GM12878 (cell line): ENCODE results near the gene CHIT1. TPM values are rescaled to one million over a fixed set of nuclear protein-coding genes. Genes with fewer than 3 reads are reported as not detected.
A peak's percentile ranks its signal among the peaks of the same experiment; 100 is the strongest.

Source experiments
- ATAC-seq: fragments of 200-7000 bp; cut with Tn5 transposase; 3 replicates; pipeline ENCODE4 v1.9.1; 2020; ENCODE audit warnings: mild to moderate bottlenecking, moderate library complexity
- BruUV-seq: library from RNA; stranded (reverse); fragments of 400-500 nt; replicated peaks from 2 replicates; lab custom pipeline; 2021; lab: Mats Ljungman, UMichigan
- CTCF ChIA-PET: fragments of 300-600 bp; sonication (Branson Sonifier 250); formaldehyde crosslinking; extraction: SDS; loops from one replicate; lab custom pipeline; 2021; ENCODE audit warnings: inconsistent platforms; lab: Yijun Ruan, JAX
- POLR2A ChIA-PET: fragments of 350-600 bp; formaldehyde crosslinking; extraction: SDS; loops from one replicate; lab custom pipeline; 2021; ENCODE audit warnings: inconsistent platforms; lab: Charles Lee
- RAD21 ChIA-PET: fragments of 300-600 bp; sonication (Branson Sonifier 250); formaldehyde crosslinking; loops from one replicate; lab custom pipeline; 2023; ENCODE audit warnings: antibody characterized with exemption; ENCODE audit not compliant: unreplicated experiment; lab: Charles Lee
- SMC1A ChIA-PET: fragments of 300-600 bp; sonication (Branson Sonifier 250); formaldehyde crosslinking; loops from one replicate; lab custom pipeline; 2023; ENCODE audit not compliant: unreplicated experiment, uncharacterized antibody; lab: Charles Lee
- DNase-seq: peaks from one replicate; pipeline ENCODE4 v3.0.0-alpha.2; 2011; ENCODE audit warnings: low read depth, low spot score
- FAIRE-seq: peaks from 3 replicates; lab custom pipeline; 2011; peaks lifted over from hg19 to GRCh38; lab: Jason Lieb, UNC
- H2AFZ ChIP-seq: 2 replicates; pipeline ENCODE4 v1.6.0; 2011; ENCODE audit warnings: low read depth, low read length, control low read depth; ENCODE audit not compliant: control insufficient read depth
- H3K27ac ChIP-seq: 2 replicates; pipeline ENCODE4 v1.5.1; 2011; ENCODE audit warnings: control low read depth; ENCODE audit not compliant: control insufficient read depth, insufficient read depth
- H3K27me3 ChIP-seq, 2 experiments: replicated peaks in 1 of 2; 2 replicates each; pipeline versions ENCODE4 v1.6.0 to v1.6.1; 2011; ENCODE audit warnings: low read length in 1 of 2; ENCODE audit not compliant: control insufficient read depth in 2 of 2, insufficient read depth in 2 of 2
- H3K36me3 ChIP-seq, 2 experiments: 2 replicates each; pipeline ENCODE4 v1.5.1; 2011; ENCODE audit warnings: low read length in 1 of 2; ENCODE audit not compliant: control insufficient read depth in 2 of 2, insufficient read depth in 2 of 2
- H3K4me1 ChIP-seq: 2 replicates; pipeline ENCODE4 v1.6.1; 2011; ENCODE audit warnings: mild to moderate bottlenecking, low read length, moderate library complexity, mixed read lengths; ENCODE audit not compliant: control insufficient read depth, insufficient read depth
- H3K4me2 ChIP-seq: 2 replicates; pipeline ENCODE4 v1.6.0; 2011; ENCODE audit warnings: control low read depth; ENCODE audit not compliant: control insufficient read depth, insufficient read depth
- H3K4me3 ChIP-seq: fragments of 200-600 bp; sonication (generic); 2 replicates; pipeline ENCODE4 v1.5.1; 2016
- H3K79me2 ChIP-seq: 2 replicates; pipeline ENCODE4 v1.6.0; 2011; ENCODE audit warnings: low read length; ENCODE audit not compliant: control insufficient read depth, insufficient read depth
- H3K9ac ChIP-seq: 2 replicates; pipeline ENCODE4 v1.8.0; 2011; ENCODE audit warnings: low read length, control low read depth, mixed read lengths; ENCODE audit not compliant: control insufficient read depth, insufficient read depth
- H3K9me3 ChIP-seq: replicated peaks from 3 replicates; pipeline ENCODE4 v1.5.1; 2011; ENCODE audit warnings: mild to moderate bottlenecking, low read length; ENCODE audit not compliant: control insufficient read depth, insufficient read depth
- H4K20me1 ChIP-seq: 2 replicates; pipeline ENCODE4 v1.6.0; 2011; ENCODE audit not compliant: control insufficient read depth, insufficient read depth
- RAD21 ChIP-seq: IDR thresholded peaks from 2 replicates; pipeline ENCODE4 v1.6.1; 2011; ENCODE audit warnings: mild to moderate bottlenecking, low read depth, low read length, moderate library complexity; ENCODE audit not compliant: insufficient read depth
- SIX5 ChIP-seq: IDR thresholded peaks from 2 replicates; pipeline ENCODE4 v1.6.1; 2011; ENCODE audit warnings: mild to moderate bottlenecking, low read depth, low read length, moderate library complexity; ENCODE audit not compliant: severe bottlenecking
- SMARCA5 ChIP-seq: fragments of 450-650 bp; IDR thresholded peaks from 2 replicates; pipeline ENCODE4 v1.6.1; 2017; ENCODE audit warnings: mild to moderate bottlenecking
- WGBS: methylation state at CpG from one replicate; pipeline ENCODE4 v1.1.6; 2016; ENCODE audit warnings: low lambda C conversion rate; ENCODE audit not compliant: insufficient replicate concordance, insufficient coverage; ENCODE audit errors: missing lambda C conversion rate; 5-methylcytosine and 5-hydroxymethylcytosine counted together
- in situ Hi-C: fragments of 300-500 bp; cut with MboI; formaldehyde crosslinking; loops from 9 replicates; pipeline ENCODE4 v1.14.3; 2018; ENCODE audit warnings: mixed read lengths
- intact Hi-C: fragments of 100-400 bp; cut with micrococcal nuclease; formaldehyde crosslinking; loops from one replicate; pipeline ENCODE4 v1.14.2; 2022; ENCODE audit not compliant: unreplicated experiment
- polyA plus RNA-seq, 11 experiments: library from polyadenylated mRNA; depleted of rRNA in 4 of 11; unstranded in 6 of 11; stranded (reverse) in 5 of 11; fragments of >200 nt; fragmentation: Nextera tagmentation in 4 of 11; fragmentation: Illumina TruSeq in 1 of 11; extraction: Ambion mirVana in 4 of 11; extraction: Trizol in 1 of 11; gene quantifications; 1 replicate in 1 of 11; 2 replicates in 10 of 11; pipeline versions ENCODE4 v1.2.1 to v1.2.3, GENCODE V29; 2011 to 2016; ENCODE audit warnings: inconsistent platforms in 2 of 11, missing spikeins in 2 of 11, low read depth in 1 of 11
- total RNA-seq, 4 experiments: library from RNA; depleted of rRNA in 3 of 4; stranded (reverse); fragments of >200 nt in 3 of 4; fragmentation: Illumina TruSeq in 1 of 4; extraction: Trizol in 1 of 4; gene quantifications; 2 replicates each; pipeline versions ENCODE4 v1.2.1 to v1.2.3, GENCODE V29; 2013 to 2021
- TF ChIP-seq, protein P1 (sequence below): IDR thresholded peaks from 2 replicates; pipeline ENCODE4 v1.6.1; 2011; ENCODE audit warnings: mild to moderate bottlenecking, low read depth, low read length, moderate library complexity; ENCODE audit not compliant: insufficient replicate concordance
- TF ChIP-seq, protein P2 (sequence below): fragments of 450-650 bp; IDR thresholded peaks from 2 replicates; pipeline ENCODE4 v1.6.1; 2016; ENCODE audit warnings: mild to moderate bottlenecking
- TF ChIP-seq, protein P3 (sequence below): fragments of 450-650 bp; IDR thresholded peaks from 2 replicates; pipeline ENCODE4 v1.6.1; 2017; ENCODE audit warnings: mild to moderate bottlenecking, low read depth, inconsistent platforms; ENCODE audit not compliant: poor library complexity, severe bottlenecking
- TF ChIP-seq, protein P4 (sequence below): IDR thresholded peaks from 2 replicates; pipeline ENCODE4 v1.6.1; 2011; ENCODE audit warnings: borderline replicate concordance, low read depth, mild to moderate bottlenecking, moderate library complexity, mixed read lengths, low read length; ENCODE audit not compliant: insufficient read depth; ENCODE audit errors: extremely low read length
- TF ChIP-seq, protein P5 (sequence below): IDR thresholded peaks from 2 replicates; pipeline ENCODE4 v1.6.1; 2011; ENCODE audit warnings: borderline replicate concordance, low read depth, mild to moderate bottlenecking, moderate library complexity, low read length; ENCODE audit not compliant: insufficient read depth, poor library complexity, severe bottlenecking

CHIT1 gene
- total and polyA plus RNA-seq, 10 of the 15 experiments (the other 5 are each of a cell fraction or from before 2014, with no cell fraction given) = 0.02 to 2.1 (median 0.76) TPM

DNA sequence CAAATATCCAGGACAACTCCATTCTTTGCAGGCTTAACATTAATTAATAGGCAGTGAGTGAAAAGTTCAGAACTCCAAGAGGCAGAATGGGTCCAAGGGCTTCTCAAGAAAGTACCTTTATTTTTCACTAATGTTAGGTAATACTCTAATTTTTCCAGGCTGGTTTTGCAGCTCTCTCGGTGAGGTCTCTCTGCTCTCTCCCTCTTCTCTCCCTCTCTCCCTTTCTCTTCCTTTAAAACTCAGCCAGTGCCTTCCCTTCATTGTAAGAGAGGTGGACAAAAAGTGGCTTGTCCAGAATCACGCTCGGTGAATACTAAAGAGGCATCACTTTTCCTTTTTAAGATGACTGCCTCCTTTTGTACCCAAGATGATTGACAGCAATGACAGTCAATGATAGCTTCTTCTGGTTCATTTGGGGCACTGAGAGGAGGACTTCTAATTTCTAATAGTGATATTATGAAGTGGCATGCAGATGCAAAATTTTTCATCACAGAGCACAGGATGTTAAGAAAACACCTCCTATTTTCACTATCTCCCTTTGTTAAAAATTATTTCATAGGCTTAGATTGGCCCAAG lies 41.7 kb downstream of the CHIT1 start:
- Histone ChIP-seq H4K20me1 (no peaks in the 10 kb centered on the region), H3K9me3 (no peaks in the 10 kb centered on the region), H3K4me3 (no peak overlapping the region), H3K27me3 (no peaks in the 10 kb centered on the region), H3K9ac (no peak overlapping the region), H3K79me2 (no peaks in the 10 kb centered on the region), H2AFZ (no peak overlapping the region), H3K27ac (no peak overlapping the region), H3K36me3 (no peaks in the 10 kb centered on the region), H3K4me2 (no peak overlapping the region), H3K4me1 (no peaks in the 10 kb centered on the region)
- ChIA-PET POLR2A (no interaction called here), RAD21 (no interaction called here), CTCF (interaction anchor here (1.6 kb wide), 1 partner anchor 16 kb away, joined by 7 read pairs; no protein-coding TSS in a partner anchor), SMC1A (interaction anchor here (0.9 to 1.6 kb wide), 2 partner anchors 21 to 27 kb away, joined by 3 to 4 read pairs; no protein-coding TSS in a partner anchor)
- no TSS peak for BruUV-seq
- ATAC-seq (no peak), FAIRE-seq (no peak), DNase-seq (no peak)
- in situ Hi-C loops (no loop called here), intact Hi-C loops (no loop called here)
- no peak for TF ChIP-seq RAD21
- TF ChIP-seq, protein P1, sequence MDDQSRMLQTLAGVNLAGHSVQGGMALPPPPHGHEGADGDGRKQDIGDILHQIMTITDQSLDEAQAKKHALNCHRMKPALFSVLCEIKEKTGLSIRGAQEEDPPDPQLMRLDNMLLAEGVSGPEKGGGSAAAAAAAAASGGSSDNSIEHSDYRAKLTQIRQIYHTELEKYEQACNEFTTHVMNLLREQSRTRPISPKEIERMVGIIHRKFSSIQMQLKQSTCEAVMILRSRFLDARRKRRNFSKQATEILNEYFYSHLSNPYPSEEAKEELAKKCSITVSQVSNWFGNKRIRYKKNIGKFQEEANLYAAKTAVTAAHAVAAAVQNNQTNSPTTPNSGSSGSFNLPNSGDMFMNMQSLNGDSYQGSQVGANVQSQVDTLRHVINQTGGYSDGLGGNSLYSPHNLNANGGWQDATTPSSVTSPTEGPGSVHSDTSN = peak; percentile 18
- TF ChIP-seq, protein P2, sequence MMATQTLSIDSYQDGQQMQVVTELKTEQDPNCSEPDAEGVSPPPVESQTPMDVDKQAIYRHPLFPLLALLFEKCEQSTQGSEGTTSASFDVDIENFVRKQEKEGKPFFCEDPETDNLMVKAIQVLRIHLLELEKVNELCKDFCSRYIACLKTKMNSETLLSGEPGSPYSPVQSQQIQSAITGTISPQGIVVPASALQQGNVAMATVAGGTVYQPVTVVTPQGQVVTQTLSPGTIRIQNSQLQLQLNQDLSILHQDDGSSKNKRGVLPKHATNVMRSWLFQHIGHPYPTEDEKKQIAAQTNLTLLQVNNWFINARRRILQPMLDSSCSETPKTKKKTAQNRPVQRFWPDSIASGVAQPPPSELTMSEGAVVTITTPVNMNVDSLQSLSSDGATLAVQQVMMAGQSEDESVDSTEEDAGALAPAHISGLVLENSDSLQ = peak; percentile 84
- WGBS = 0% methylated on average over 3 of the region's 3 CpGs

DNA sequence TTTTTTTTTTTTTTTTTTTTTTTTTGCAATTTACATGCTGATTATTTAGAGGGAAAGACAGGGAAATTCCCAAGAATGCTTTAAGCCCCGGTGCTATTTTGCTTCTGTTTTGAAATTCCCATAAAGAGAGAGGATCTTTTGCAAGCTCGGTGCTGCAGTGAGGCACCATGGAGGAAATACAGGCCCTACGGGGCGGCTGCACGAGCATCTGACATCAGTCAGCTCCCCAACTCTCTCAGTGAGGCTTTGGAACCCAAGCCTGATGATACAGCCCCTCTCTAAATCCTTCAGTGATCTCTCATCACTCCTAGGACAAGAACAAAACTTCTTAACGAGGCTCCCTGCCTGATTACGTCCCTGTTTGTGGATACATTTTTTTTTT lies 42.2 kb downstream of the CHIT1 start:
- Histone ChIP-seq H3K27ac (no peak overlapping the region), H2AFZ (no peak overlapping the region), H3K4me2 (no peak overlapping the region), H3K27me3 (no peaks in the 10 kb centered on the region; a peak in 1 of 4 replicates), H3K36me3 (no peaks in the 10 kb centered on the region), H3K9me3 (no peaks in the 10 kb centered on the region), H3K79me2 (no peaks in the 10 kb centered on the region), H4K20me1 (no peaks in the 10 kb centered on the region), H3K4me1 (no peaks in the 10 kb centered on the region), H3K4me3 (no peak overlapping the region), H3K9ac (no peak overlapping the region)
- ATAC-seq (no peak), DNase-seq (no peak), FAIRE-seq (no peak)
- CTCF ChIA-PET = interaction anchor here (1.6 kb wide), 1 partner anchor 15 kb away, joined by 7 read pairs; no protein-coding TSS in a partner anchor
- no TSS peak for BruUV-seq
- intact Hi-C loops (no loop called here), in situ Hi-C loops (no loop called here)
- RAD21 ChIA-PET = no interaction called here
- WGBS = 24% methylated on average over 7 of the region's 7 CpGs
- SMC1A ChIA-PET = interaction anchor here (0.9 to 1.6 kb wide), 2 partner anchors 21 to 28 kb away, joined by 3 to 4 read pairs; no protein-coding TSS in a partner anchor
- POLR2A ChIA-PET = no interaction called here
- TF ChIP-seq, protein P3, sequence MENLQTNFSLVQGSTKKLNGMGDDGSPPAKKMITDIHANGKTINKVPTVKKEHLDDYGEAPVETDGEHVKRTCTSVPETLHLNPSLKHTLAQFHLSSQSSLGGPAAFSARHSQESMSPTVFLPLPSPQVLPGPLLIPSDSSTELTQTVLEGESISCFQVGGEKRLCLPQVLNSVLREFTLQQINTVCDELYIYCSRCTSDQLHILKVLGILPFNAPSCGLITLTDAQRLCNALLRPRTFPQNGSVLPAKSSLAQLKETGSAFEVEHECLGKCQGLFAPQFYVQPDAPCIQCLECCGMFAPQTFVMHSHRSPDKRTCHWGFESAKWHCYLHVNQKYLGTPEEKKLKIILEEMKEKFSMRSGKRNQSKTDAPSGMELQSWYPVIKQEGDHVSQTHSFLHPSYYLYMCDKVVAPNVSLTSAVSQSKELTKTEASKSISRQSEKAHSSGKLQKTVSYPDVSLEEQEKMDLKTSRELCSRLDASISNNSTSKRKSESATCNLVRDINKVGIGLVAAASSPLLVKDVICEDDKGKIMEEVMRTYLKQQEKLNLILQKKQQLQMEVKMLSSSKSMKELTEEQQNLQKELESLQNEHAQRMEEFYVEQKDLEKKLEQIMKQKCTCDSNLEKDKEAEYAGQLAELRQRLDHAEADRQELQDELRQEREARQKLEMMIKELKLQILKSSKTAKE = no peak
- TF ChIP-seq SIX5 = no peak
- TF ChIP-seq, protein P4, sequence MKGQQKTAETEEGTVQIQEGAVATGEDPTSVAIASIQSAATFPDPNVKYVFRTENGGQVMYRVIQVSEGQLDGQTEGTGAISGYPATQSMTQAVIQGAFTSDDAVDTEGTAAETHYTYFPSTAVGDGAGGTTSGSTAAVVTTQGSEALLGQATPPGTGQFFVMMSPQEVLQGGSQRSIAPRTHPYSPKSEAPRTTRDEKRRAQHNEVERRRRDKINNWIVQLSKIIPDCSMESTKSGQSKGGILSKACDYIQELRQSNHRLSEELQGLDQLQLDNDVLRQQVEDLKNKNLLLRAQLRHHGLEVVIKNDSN = no peak
- TF ChIP-seq, protein P5, sequence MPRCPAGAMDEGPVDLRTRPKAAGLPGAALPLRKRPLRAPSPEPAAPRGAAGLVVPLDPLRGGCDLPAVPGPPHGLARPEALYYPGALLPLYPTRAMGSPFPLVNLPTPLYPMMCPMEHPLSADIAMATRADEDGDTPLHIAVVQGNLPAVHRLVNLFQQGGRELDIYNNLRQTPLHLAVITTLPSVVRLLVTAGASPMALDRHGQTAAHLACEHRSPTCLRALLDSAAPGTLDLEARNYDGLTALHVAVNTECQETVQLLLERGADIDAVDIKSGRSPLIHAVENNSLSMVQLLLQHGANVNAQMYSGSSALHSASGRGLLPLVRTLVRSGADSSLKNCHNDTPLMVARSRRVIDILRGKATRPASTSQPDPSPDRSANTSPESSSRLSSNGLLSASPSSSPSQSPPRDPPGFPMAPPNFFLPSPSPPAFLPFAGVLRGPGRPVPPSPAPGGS = no peak
- TF ChIP-seq SMARCA5 = no peak
